ENCODE data around the gene COL7A1. TPM values are rescaled to one million over a fixed set of nuclear protein-coding genes. Genes with fewer than 3 reads are reported as not detected.

The COL7A1 gene
- total RNA-seq, 1 experiment from 2014 or later = 22.9 TPM

DNA sequence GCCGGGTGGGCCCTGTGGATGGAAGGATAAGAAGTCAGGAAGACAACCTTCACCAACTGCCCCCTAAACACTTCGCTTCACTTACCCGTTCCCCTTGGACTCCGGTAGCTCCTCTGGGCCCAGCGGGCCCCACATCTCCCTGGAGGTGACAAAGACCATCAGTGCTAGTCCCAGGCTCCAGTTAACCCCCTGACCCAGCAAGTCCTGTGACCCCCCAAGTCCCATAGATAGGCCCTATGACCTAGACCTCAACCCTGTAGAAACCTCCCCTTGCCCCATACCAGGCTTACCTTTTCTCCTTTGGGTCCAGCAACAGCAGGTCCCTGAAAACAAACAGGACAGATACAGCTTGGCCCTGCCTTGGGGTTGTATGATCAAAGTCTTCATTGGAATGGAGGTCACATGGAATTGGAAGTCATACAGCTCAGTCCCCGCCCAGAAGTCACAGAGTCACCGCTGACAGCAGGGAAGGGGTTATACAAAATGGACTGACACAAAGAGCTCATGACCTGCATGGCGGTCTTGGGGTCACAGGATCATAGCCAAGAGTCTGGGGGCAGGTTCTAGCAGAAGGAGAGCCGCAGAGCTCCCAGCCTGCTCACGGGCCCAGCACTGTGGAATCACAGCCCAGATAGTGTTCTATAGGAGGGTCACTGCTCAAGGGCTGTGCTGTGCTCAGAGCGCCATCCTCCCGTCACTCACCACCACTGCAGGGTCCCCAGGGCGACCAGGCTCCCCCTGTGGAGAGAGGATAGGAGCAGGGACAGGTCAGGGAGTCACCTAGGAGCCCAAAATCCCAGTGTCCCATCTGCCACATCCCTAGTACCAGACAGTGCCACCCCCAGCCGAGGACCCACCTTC, 13.3 kb downstream of the COL7A1 start:
- Histone ChIP-seq H3K27me3 (ENCODE audit: insufficient read depth, low read length) (no peaks in the 10 kb centered on the region), H3K23ac (ENCODE audit: insufficient read length, low read depth, low read length) (no peak overlapping the region), H4K91ac (ENCODE audit: insufficient read length, low read depth, low read length) (no peak overlapping the region), H2BK15ac (ENCODE audit: low read depth, low read length) (no peak overlapping the region), H3K9ac (ENCODE audit: extremely low read depth, insufficient read length, low read length) (no peak overlapping the region), H3K14ac (ENCODE audit: insufficient read depth, low read length) (no peak overlapping the region), H2BK12ac (ENCODE audit: insufficient read length, low read depth, low read length) (no peak overlapping the region), H2BK20ac (ENCODE audit: low read depth, low read length, poor library complexity, severe bottlenecking) (no peak overlapping the region), H3K79me2 (ENCODE audit: insufficient read depth, low read length) (no peaks in the 10 kb centered on the region), H2BK120ac (ENCODE audit: low read depth, low read length, poor library complexity, severe bottlenecking) (no peak overlapping the region), H2AFZ (ENCODE audit: low read length) (no peak overlapping the region), H3K9me3 (ENCODE audit: control insufficient read depth, low read depth, low read length) (no peaks in the 10 kb centered on the region), H3K4me1 (ENCODE audit: insufficient read depth, low read length) (no peaks in the 10 kb centered on the region), H3K56ac (ENCODE audit: insufficient read length, low read depth, low read length) (no peak overlapping the region), H4K8ac (replicated peaks; ENCODE audit: insufficient read length, low read depth, low read length) (no peak overlapping the region), H3T11ph (ENCODE audit: low read length) (no peak overlapping the region), H2AK5ac (ENCODE audit: insufficient read length, low read length) (no peak overlapping the region), H4K5ac (ENCODE audit: insufficient read length, low read depth, low read length) (no peak overlapping the region), H3K79me1 (ENCODE audit: insufficient read depth, low read depth, low read length, poor library complexity, severe bottlenecking) (no peaks in the 10 kb centered on the region), H3K4ac (ENCODE audit: low read depth, low read length) (no peak overlapping the region), H3K23me2 (ENCODE audit: insufficient read length, low read depth, low read length, poor library complexity, severe bottlenecking) (no peaks in the 10 kb centered on the region), H2BK5ac (ENCODE audit: insufficient read length, low read length) (no peak overlapping the region), H3K4me2 (ENCODE audit: insufficient read depth, insufficient read length, low read length) (no peak overlapping the region), H3K27ac (ENCODE audit: insufficient read length, low read depth, low read length) (no peak overlapping the region), H3K18ac (ENCODE audit: insufficient read length, low read depth, low read length) (no peak overlapping the region), H4K20me1 (ENCODE audit: control insufficient read depth, insufficient read depth, insufficient read length) (no peaks in the 10 kb centered on the region)
- Mint-ChIP-seq H3K9me3 (no peaks in the 10 kb centered on the region), H3K27me3 (ENCODE audit: low read depth) (no peaks in the 10 kb centered on the region), H3K4me1 (no peaks in the 10 kb centered on the region), H3K36me3 (ENCODE audit: insufficient read depth in 1 of 3, low read depth in 3 of 3) (peaks cover 0 to 14% (median 0%) of the 10 kb centered on the region in 3 experiments; a peak in 5 of 7 replicates), H3K4me3 (no peak overlapping the region), H3K27ac (no peak overlapping the region; a peak in 2 of 7 replicates)
- DNase-seq = no peak
- WGBS (ENCODE audit: extremely low coverage, insufficient read length, low lambda C conversion rate) = no CpG with 5 or more reads among the region's 14 CpGs
- TF ChIP-seq, protein P1, sequence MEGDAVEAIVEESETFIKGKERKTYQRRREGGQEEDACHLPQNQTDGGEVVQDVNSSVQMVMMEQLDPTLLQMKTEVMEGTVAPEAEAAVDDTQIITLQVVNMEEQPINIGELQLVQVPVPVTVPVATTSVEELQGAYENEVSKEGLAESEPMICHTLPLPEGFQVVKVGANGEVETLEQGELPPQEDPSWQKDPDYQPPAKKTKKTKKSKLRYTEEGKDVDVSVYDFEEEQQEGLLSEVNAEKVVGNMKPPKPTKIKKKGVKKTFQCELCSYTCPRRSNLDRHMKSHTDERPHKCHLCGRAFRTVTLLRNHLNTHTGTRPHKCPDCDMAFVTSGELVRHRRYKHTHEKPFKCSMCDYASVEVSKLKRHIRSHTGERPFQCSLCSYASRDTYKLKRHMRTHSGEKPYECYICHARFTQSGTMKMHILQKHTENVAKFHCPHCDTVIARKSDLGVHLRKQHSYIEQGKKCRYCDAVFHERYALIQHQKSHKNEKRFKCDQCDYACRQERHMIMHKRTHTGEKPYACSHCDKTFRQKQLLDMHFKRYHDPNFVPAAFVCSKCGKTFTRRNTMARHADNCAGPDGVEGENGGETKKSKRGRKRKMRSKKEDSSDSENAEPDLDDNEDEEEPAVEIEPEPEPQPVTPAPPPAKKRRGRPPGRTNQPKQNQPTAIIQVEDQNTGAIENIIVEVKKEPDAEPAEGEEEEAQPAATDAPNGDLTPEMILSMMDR (conservative IDR thresholded peaks at IDR 0.05) = no peak

Data from H9 (cell line).